ENCODE data around the gene AK3.
"Not testable (repeated sequence)": the region's sequence is repeated elsewhere in the genome, so short reads cannot be mapped to it uniquely, and the experiment has no call there.

The AK3 gene

DNA sequence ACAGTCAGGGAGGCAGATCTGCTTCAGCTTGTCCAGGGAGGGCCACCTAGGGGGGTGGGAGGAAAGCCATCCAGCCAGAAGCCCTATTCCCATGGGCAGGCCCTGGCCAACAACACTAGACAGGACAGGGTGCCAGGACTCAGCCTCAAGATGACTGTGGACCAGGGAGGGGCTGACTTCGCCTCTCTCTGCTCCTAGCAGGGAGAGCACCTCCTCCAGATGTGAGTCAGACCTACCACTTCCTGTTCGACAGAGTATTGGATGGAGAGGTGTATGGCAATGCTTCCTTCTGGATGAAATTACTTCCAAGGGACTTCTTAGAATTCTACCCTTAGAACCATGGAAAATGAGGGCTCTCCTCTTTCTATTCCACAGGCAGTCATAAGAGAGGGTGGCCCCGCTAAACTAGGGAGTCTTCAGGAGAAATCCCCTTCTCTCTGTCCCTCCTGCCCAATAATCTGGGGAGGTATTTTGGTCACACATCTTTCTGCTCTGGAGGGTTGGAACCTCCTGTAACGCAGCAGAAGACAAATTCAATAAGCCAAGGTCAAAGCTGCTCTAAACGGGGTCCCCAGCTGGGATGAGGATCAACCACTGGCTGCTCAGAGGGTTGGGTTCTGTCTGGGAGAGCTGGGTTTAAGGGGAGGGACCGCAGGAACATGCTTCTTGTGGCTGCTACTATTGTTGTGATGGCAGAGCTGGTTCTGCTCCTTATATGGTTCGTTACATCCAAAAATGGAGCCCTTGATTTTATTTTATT is 28.5 kb upstream of the AK3 start:
- Histone ChIP-seq H3K4me1 (ENCODE audit: control insufficient read depth, insufficient read depth, low read length) (no peaks in the 10 kb centered on the region), H3K9ac (ENCODE audit: low read depth, low read length) (no peak overlapping the region)

GRCh38 chr9:4768681-4769080 is 27.7 kb upstream of the AK3 start:
- H3K4me1 ChIP-seq (ENCODE audit: control insufficient read depth, insufficient read depth, low read length): 0 out of 2 replicates have a peak, but pooled peaks cover under 1% of the 10 kb centered on the region
- no peak overlapping the region for H3K9ac ChIP-seq (ENCODE audit: low read depth, low read length)
- no peaks in the 10 kb centered on the region for H3K27me3 ChIP-seq (ENCODE audit: control insufficient read depth, insufficient read depth, low read length)
- no peaks in the 10 kb centered on the region for H3K9me3 ChIP-seq (ENCODE audit: control insufficient read depth, insufficient read depth, low read length)
- H3K27ac ChIP-seq (ENCODE audit: low read depth, low read length): no peak overlapping the region
- H3K4me3 ChIP-seq (ENCODE audit: low read depth, low read length): no peak overlapping the region
- H3K36me3 ChIP-seq (ENCODE audit: control insufficient read depth, insufficient read depth, low read length): no peaks in the 10 kb centered on the region

More for the DNA sequence above, 28.5 kb upstream of the AK3 start:
- no peaks in the 10 kb centered on the region for H3K27me3 ChIP-seq (ENCODE audit: control insufficient read depth, insufficient read depth, low read length)
- H3K9me3 ChIP-seq (ENCODE audit: control insufficient read depth, insufficient read depth, low read length): no peaks in the 10 kb centered on the region
- H3K27ac ChIP-seq (ENCODE audit: low read depth, low read length): no peak overlapping the region
- no peaks in the 10 kb centered on the region for H3K36me3 ChIP-seq (ENCODE audit: control insufficient read depth, insufficient read depth, low read length)
- H3K4me3 ChIP-seq (ENCODE audit: low read depth, low read length): no peak overlapping the region

DNA sequence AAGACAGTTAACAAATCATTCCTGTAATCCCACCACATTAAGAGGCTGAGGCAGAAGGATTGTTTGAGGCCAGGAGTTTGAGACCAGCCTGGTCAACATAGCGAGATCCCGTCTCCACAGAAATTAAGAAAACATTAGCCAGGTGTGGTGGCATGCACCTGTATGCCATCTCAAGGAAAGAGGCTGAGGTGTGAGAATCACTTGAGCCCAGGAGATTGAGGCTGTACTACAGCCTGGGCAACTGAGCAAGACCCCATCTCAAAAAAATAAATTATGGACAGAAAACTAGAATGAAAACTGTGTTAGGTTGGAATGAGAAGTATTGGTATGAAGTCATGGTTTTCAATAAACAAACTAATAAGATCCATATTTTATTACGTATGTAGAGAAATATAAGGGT is 23.0 kb upstream of the AK3 start:
- Histone ChIP-seq H3K27me3 (ENCODE audit: control insufficient read depth, insufficient read depth, low read length) (no peaks in the 10 kb centered on the region), H3K27ac (ENCODE audit: low read depth, low read length) (no peak overlapping the region), H3K36me3 (ENCODE audit: control insufficient read depth, insufficient read depth, low read length) (no peaks in the 10 kb centered on the region), H3K9me3 (ENCODE audit: control insufficient read depth, insufficient read depth, low read length) (no peaks in the 10 kb centered on the region), H3K9ac (ENCODE audit: low read depth, low read length) (no peak overlapping the region), H3K4me3 (ENCODE audit: low read depth, low read length) (no peak overlapping the region), H3K4me1 (ENCODE audit: control insufficient read depth, insufficient read depth, low read length) (peaks cover 12% of the 10 kb centered on the region; the same call in 1 of the 2 replicates)

GRCh38 chr9:4762886-4763541 is 22.0 kb upstream of the AK3 start:
- no peaks in the 10 kb centered on the region for H3K9me3 ChIP-seq (ENCODE audit: control insufficient read depth, insufficient read depth, low read length)
- H3K4me1 ChIP-seq (ENCODE audit: control insufficient read depth, insufficient read depth, low read length): peaks cover 12% of the 10 kb centered on the region; the same call in 1 of the 2 replicates
- peak overlapping the region; percentile 52 for H3K27ac ChIP-seq (ENCODE audit: low read depth, low read length)
- no peaks in the 10 kb centered on the region for H3K27me3 ChIP-seq (ENCODE audit: control insufficient read depth, insufficient read depth, low read length)
- no peaks in the 10 kb centered on the region for H3K36me3 ChIP-seq (ENCODE audit: control insufficient read depth, insufficient read depth, low read length)
- no peak overlapping the region for H3K9ac ChIP-seq (ENCODE audit: low read depth, low read length)
- peak overlapping the region; percentile 28 for H3K4me3 ChIP-seq (ENCODE audit: low read depth, low read length)

DNA sequence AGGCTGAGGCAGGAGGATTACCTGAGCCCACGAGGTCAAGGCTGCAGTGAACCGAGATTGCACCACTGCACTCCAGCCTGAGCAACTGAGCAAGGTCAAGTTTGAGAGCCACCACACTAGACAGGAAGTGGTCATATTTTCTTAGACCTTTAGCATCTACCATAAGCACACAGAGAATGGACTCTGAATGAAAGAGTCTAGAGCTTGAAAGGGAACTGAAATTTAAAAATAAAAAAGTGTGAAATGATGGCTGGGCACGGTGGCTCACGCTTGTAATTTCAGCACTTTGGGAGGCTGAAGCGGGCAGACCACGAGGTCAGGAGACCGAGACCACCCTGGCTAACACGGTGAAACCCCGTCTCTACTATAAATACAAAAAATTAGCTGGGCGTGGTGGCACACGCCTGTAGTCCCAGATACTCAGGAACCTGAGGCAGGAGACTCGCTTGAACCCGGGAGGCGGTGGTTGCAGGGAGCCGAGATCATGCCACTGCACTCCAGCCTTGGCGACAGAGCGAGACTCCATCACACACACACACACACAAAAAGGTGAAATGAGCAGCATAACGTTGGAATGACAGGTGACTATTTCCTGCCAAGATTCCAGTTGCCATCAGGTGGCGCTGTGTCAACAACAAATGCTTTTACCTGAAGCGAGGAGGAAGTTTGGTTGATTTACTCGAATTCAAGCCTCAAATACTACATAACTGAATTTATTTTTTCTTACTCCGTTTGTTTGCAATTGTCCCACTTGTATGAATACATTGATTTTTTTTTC is 21.3 kb upstream of the AK3 start:
- H3K36me3 ChIP-seq (ENCODE audit: control insufficient read depth, insufficient read depth, low read length): no peaks in the 10 kb centered on the region
- H3K4me3 ChIP-seq (ENCODE audit: low read depth, low read length): peak overlapping the region; percentile 28
- peak overlapping the region; percentile 52 for H3K27ac ChIP-seq (ENCODE audit: low read depth, low read length)
- no peak overlapping the region for H3K9ac ChIP-seq (ENCODE audit: low read depth, low read length)
- no peaks in the 10 kb centered on the region for H3K27me3 ChIP-seq (ENCODE audit: control insufficient read depth, insufficient read depth, low read length)
- no peaks in the 10 kb centered on the region for H3K9me3 ChIP-seq (ENCODE audit: control insufficient read depth, insufficient read depth, low read length)
- H3K4me1 ChIP-seq (ENCODE audit: control insufficient read depth, insufficient read depth, low read length): peaks cover 12% of the 10 kb centered on the region; the same call in 1 of the 2 replicates

GRCh38 chr9:4760122-4760521 is 19.1 kb upstream of the AK3 start:
- Histone ChIP-seq H3K4me1 (ENCODE audit: control insufficient read depth, insufficient read depth, low read length) (peaks cover 12% of the 10 kb centered on the region; the same call in 1 of the 2 replicates), H3K36me3 (ENCODE audit: control insufficient read depth, insufficient read depth, low read length) (no peaks in the 10 kb centered on the region), H3K27me3 (ENCODE audit: control insufficient read depth, insufficient read depth, low read length) (no peaks in the 10 kb centered on the region), H3K9me3 (ENCODE audit: control insufficient read depth, insufficient read depth, low read length) (no peaks in the 10 kb centered on the region), H3K9ac (ENCODE audit: low read depth, low read length) (no peak overlapping the region), H3K4me3 (ENCODE audit: low read depth, low read length) (no peak overlapping the region), H3K27ac (ENCODE audit: low read depth, low read length) (no peak overlapping the region)

DNA sequence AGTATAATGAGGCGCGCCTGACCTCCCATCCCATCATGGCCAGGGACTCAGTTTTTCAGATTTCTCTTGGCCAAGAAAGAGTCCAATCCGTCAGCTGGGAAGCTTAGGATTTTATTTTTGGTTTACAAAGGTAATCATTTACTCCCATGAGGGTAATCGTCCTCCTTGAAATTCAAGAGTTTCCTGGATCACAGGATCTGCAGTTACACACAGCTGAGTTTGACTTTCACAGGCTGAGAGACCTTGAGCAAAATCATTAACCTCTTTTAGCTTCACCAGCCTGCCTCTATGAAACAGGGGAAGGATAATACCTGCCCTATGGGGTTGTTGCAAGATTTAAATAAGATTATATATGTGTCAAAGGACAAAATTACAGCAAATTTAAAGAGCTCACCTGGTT is 15.4 kb upstream of the AK3 start:
- Histone ChIP-seq H3K27ac (ENCODE audit: low read depth, low read length) (no peak overlapping the region), H3K4me1 (ENCODE audit: control insufficient read depth, insufficient read depth, low read length) (no peaks in the 10 kb centered on the region), H3K9ac (ENCODE audit: low read depth, low read length) (no peak overlapping the region)

GRCh38 chr9:4755026-4755609 is 14.1 kb upstream of the AK3 start:
- Histone ChIP-seq H3K9ac (ENCODE audit: low read depth, low read length) (no peak overlapping the region), H3K4me1 (ENCODE audit: control insufficient read depth, insufficient read depth, low read length) (no peaks in the 10 kb centered on the region), H3K4me3 (ENCODE audit: low read depth, low read length) (no peak overlapping the region), H3K36me3 (ENCODE audit: control insufficient read depth, insufficient read depth, low read length) (no peaks in the 10 kb centered on the region), H3K27ac (ENCODE audit: low read depth, low read length) (no peak overlapping the region), H3K27me3 (ENCODE audit: control insufficient read depth, insufficient read depth, low read length) (no peaks in the 10 kb centered on the region), H3K9me3 (ENCODE audit: control insufficient read depth, insufficient read depth, low read length) (no peaks in the 10 kb centered on the region)

More for the DNA sequence above, 15.4 kb upstream of the AK3 start:
- Histone ChIP-seq H3K9me3 (ENCODE audit: control insufficient read depth, insufficient read depth, low read length) (no peaks in the 10 kb centered on the region), H3K4me3 (ENCODE audit: low read depth, low read length) (no peak overlapping the region), H3K36me3 (ENCODE audit: control insufficient read depth, insufficient read depth, low read length) (no peaks in the 10 kb centered on the region), H3K27me3 (ENCODE audit: control insufficient read depth, insufficient read depth, low read length) (no peaks in the 10 kb centered on the region)

- H3K27me3 ChIP-seq (ENCODE audit: control insufficient read depth, insufficient read depth, low read length); H3K36me3 ChIP-seq (ENCODE audit: control insufficient read depth, insufficient read depth, low read length); H3K9ac ChIP-seq (ENCODE audit: low read depth, low read length); H3K4me1 ChIP-seq (ENCODE audit: control insufficient read depth, insufficient read depth, low read length); H3K27ac ChIP-seq (ENCODE audit: low read depth, low read length); H3K4me3 ChIP-seq (ENCODE audit: low read depth, low read length); H3K9me3 ChIP-seq (ENCODE audit: control insufficient read depth, insufficient read depth, low read length): not testable (repeated sequence)
Measured at GRCh38 chr9:4754530-4754929, 13.5 kb upstream of the AK3 start.

- Histone ChIP-seq H3K36me3 (ENCODE audit: control insufficient read depth, insufficient read depth, low read length) (no peaks in the 10 kb centered on the region), H3K4me1 (ENCODE audit: control insufficient read depth, insufficient read depth, low read length) (no peaks in the 10 kb centered on the region), H3K9me3 (ENCODE audit: control insufficient read depth, insufficient read depth, low read length) (no peaks in the 10 kb centered on the region), H3K27ac (ENCODE audit: low read depth, low read length) (no peak overlapping the region), H3K4me3 (ENCODE audit: low read depth, low read length) (no peak overlapping the region), H3K9ac (ENCODE audit: low read depth, low read length) (no peak overlapping the region), H3K27me3 (ENCODE audit: control insufficient read depth, insufficient read depth, low read length) (no peaks in the 10 kb centered on the region)
Measured at GRCh38 chr9:4750023-4750673, 9.1 kb upstream of the AK3 start.
